Fibroblast of skin of right quadriceps (primary cell): Measurements from ENCODE around the gene CCDC88C.
"Not testable (repeated sequence)": the region's sequence is repeated elsewhere in the genome, so short reads cannot be mapped to it uniquely, and the experiment has no call there.

Experiments used
- DNase-seq: peaks from one replicate; pipeline ENCODE4 v3.0.0-alpha.2; 2013

CCDC88C gene

DNA sequence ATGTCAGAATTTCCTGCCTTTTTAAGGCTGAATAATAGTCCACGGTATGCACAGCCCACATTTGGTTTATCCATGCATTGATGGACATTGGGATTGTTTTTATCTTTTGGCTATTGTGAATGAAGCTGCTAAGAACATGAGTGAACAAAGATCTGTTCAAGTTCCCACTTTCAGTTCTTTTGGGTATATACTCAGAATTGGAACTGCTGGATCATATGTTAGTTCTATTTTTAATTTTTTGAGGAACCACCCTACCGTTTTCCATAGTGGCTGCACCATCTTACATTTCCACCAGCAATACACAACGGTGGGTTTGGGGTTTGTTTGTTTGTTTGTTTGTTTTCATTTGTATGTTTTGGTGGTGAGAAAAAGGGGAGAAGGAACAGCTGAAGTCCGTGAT, 179.5 kb downstream of the CCDC88C start:
- no peak for DNase-seq

DNA sequence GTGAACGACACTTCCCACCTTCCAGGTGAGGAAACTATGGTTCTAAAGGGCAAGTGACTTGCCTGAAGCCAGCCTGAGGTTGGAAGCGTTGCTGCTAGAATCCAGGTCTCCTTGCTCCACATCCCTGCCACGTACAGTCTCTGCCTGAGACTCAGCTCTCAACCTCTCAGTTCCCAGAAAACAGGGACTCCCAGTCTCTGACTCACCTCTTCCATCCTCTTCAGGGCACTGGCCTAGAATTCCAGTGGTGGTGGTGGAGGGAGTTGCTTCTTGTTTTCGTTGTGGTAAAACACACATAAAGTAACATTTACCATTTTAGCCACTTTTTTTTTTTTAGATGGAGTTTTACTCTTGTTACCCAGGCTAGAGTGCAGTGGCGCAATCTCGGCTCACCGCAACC, 180.4 kb downstream of the CCDC88C start:
- peak; percentile 89 for DNase-seq

DNA sequence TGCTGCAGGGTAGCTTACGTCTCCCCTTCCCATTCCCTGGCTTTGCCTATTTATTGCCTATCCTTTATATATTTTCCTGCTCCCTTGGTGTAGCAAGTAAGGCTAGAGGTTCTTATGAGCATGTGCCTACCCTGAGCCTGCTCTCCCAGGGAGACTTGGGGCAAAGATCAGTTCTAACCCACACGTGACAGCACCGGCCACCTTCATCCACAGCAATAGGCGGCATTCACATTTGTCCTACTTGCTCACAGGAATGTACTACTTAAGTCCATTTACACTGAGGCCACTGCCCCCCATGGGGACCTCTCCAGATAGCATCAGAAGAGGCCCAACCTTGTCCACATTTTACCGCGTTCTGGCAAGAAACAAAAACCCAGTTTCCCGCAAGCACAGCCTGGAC, 181.8 kb downstream of the CCDC88C start:
- no peak for DNase-seq

DNA sequence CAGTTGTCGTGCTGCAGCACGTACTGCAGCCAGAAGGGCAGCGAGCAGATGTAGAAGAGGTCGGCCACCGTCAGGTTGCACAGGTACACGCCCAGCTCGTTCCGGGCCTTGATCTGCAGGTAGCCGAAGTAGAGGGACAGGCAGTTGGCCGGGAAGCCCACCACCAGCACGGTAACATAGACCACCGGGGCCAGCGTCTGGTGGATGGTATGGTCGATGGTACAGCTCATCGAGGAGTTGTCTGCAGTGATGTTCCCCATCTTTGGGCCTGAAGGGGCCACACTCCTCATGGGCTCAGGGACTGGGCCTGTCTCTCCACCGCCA, 182.9 kb downstream of the CCDC88C start:
- no peak for DNase-seq

DNA sequence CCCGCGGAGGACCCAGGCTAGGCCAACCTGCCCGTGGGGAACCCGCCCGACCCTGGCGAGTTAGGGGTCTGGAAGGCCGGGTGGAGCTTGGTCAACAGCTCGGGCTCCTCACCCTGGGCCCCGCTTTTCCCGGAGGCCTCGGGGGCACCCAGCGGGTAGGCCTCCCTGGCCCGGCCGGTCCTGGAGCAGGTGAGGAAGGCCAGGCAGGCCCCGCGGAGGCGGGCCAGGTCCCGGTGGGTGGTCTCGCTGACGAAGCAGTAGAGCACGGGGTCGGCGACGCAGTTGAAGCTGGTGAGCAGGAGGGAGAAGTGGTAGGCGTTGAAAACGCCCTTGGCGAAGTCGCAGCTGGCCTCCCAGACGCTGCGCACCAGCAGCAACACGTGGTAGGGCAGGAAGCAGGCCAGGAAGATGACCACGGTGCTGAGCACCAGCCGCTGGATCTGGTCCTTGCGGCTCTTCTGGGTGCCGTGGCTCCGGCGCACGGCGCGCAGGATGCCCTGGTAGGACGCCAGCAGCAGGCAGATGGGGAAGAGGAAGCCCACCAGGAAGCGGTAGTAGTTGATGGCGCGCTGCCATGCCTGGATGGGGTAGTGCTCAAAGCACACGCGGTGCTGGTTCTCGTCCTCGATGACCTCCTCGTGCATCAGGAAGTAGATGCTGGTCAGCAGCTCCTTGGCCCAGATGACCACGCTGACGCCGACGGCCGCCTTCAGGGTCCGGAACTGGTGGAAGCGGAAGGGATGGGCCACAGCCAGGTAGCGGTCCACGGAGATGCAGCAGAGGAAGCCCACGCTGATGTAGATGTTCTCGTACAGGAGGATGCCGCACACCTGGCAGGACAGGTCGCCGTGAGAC, 183.5 kb downstream of the CCDC88C start:
- DNase-seq = no peak

DNA sequence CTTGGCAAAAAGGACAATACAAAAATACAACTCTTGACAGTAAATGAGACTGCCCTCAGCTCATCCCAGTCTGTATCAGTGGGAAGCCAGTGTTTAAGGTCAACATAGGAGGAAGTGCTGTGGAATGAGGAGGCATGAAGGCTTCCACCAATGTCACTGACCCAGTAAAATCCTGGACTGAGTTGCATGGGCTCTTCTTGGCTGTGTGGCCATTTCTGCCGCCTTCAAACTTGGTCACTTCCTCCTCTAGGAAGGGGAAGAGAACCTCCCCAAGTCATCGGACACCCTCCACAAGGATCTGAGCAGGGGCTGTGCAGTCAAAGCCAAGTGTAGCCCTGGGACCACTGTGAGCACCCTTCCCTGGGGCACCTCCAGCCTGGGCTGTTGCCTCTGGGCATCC, 185.0 kb downstream of the CCDC88C start:
- no peak for DNase-seq

DNA sequence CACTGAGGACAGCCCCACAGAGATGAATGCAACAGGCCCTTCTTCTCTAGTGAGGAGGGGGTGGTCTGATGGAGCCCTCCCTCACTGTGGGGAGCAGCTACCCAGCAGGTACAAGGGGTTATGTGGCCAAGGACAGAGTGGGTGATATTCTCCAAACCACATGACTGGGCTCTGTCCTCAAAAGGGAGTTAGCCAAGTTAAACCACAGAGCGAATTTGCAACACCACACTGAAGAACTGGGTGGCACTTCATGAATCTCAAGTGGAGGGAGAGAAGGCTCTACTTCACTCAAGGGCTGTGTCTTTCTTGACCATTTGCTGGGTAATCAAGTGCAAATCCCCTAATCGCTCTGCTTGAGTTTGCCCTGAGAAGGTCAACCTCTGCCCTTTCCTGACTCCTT, 185.6 kb downstream of the CCDC88C start:
- DNase-seq = no peak

DNA sequence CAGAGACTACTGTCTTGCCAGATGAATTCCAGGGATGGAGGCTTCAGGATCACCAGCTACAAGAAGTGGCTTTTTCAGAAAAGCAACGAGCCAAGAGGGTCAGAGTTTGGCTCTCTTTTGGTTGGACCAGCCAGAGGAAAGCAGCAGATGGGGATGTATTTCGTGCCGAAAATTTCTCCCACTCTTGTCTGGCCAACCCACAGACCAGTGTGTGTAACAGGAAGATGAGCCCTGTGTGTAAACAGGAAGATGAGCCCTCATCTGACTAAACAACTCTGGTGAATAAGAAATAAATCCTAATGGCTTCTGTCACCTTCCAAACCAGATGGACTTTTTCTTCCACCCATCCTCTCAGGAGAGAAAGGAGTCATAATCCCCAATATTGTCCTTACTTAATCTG, 186.2 kb downstream of the CCDC88C start:
- DNase-seq = no peak

DNA sequence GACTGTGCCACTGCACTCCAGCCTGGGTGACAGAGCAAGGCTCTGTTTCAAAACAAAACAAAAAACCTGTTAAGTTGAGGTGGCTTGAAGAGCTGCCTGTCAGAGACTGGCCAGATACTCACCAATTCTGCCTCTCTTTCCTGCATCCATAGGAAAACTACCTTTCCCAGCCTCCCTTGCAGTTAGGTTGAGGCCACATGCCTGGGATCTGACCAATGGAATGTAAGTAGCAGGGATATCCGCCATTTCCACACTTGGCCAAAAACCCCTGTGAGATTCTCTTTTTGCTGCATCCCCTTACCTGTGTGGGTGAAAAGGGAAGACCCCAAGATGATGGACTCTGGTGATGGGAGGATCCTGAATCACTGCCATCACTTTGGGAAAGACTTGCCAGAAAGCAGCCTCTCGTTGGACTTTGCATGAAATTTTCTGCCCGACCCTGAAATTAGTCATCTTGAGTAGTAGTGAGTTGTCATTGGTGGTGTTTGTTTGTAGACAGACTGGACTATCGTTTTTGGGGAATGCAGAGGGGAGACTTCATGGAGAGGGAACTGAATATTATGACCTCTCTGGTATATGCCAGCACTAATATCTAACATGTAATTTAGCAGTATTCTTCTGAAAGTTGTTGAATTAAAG, 187.1 kb downstream of the CCDC88C start:
- no peak for DNase-seq

DNA sequence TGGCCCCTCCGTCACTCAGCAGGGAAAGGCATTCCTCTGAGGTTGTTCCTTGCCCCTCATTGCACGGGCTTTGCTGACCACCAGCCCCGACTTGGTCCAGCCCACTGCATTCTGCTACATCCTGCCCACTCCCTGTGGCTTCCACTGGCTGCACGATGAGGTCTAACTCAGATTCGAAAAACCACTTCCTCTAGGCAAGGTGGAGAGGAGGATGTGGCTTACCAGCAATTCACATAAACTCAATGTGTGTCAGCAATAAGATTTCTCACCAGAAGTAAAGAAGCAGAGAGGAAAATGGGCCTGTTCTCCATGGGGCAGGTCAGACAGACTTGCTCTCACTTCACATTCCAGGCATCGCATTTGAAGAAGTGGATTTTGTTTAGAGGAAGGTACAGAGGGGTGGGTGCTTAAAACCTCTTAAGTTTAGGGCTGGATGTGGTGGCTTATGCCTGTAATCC, 187.8 kb downstream of the CCDC88C start:
- DNase-seq = peak; percentile 70

DNA sequence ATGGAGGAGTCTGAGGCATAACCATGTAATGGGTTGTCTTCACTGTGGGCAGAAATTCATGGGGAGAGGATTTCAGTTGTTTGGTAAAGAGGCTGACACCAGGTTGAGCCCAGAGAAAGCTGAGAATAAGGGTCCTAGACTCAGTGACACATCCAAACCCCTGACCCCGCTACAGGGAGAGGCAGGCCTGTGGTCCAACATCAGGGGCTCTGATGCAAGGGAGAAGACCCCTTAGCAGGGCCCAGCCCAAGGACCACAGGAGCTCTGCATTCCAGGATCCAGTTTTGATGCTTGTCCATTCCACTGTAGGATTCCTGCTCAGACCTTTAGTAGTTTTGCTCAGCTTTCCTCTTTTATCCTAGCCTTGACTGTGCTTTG, 188.6 kb downstream of the CCDC88C start:
- no peak for DNase-seq

DNA sequence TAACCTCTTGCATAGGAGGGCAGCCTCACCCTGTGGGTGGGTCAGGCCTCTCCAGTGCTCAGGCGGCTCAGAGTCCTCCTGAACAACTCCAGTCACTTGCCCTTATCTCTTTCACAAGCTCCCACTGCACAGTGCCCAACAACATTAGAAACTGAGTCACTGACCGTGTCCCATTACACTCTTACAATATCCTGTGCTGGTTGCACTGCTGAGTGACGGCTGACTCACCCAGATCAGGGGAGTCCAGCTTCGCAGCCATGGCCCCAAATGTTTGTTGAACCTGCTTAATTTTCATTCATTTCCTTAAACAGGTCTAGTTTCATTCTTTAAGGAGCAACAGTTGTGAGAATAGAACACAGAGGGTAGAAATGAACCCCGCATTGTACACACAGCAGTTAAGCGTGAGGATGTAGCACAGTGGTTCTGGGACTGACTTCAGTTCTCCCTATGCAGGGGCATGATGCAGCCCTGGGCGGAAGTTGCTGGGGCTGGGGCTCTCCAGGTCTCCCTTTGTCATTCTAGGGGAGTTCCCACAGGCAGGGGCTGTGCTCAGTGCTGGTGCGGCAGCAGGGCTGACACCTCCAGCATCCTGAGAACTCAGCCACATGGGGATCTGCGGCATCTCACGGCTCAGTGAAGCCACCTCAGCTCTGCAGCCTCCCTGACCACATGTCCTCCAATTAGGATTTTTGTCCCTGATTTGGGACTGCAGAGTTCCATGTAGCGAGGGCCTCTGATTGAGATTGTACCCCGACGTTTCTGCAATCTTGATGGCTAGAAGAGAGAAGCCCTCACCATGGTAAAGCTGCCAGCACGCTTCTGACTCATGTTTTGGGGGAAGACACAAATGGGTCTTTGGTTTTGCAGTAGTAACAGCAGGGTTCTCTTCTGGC, 189.3 kb downstream of the CCDC88C start:
- DNase-seq = peak; percentile 56

DNA sequence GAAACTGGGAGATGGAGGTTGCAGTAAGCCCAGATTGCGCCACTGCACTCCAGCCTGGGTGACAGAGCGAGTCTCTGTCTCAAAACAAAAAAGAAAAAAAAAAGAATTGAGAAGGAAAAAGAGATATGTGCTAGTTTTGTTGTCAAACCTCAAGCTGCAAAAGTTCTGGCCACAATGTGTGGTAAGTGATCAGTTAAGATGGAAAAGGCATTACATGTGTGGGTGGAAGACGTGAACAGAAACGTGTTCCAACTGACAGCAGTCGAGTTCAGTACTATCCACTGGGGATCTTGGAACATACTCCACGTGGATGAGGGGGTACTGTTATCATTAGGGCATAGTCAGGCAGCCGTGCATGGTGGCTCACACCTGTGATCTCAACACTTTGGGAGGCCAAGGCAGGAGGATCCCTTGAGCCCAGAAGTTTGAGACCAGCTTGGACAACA, 190.4 kb downstream of the CCDC88C start:
- no peak for DNase-seq

DNA sequence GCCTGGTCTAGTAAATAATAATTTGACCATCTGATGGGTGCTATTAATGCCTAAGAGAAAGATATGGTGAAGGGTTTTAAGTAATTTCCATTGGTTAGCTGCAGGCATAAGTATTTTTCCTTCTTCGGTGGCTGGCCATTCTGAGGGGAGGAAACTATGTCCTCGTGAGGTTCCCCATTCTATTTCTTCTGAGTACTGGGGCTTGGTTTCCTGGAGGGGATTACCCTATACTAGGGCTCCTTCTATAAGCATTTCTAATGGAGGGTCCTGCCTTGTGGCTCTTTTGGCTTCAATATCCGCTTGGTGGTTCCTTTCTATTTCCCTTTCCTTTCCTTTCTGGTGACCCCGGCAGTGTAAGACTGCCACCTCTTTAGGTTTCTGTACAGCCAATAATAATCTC, 191.3 kb downstream of the CCDC88C start:
- not testable (repeated sequence) for DNase-seq

DNA sequence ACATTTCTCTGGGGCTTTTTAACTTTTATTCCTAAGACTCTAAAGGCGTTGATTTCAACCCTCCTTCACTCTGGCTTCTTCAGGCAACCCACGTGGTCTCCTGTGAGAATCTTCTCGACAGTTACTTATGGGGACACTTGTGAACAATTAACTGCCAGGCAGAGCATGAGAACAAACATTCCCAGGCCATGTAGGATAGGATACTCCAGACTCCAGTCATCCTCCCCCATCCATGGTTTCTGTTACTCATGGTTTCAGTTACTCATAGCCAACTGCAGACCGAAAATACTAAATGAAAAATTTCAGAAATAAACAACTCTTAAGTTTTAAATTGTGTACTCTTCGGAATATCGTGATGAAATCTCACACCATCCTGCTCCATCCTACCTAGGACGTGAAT, 192.6 kb downstream of the CCDC88C start:
- DNase-seq = no peak

DNA sequence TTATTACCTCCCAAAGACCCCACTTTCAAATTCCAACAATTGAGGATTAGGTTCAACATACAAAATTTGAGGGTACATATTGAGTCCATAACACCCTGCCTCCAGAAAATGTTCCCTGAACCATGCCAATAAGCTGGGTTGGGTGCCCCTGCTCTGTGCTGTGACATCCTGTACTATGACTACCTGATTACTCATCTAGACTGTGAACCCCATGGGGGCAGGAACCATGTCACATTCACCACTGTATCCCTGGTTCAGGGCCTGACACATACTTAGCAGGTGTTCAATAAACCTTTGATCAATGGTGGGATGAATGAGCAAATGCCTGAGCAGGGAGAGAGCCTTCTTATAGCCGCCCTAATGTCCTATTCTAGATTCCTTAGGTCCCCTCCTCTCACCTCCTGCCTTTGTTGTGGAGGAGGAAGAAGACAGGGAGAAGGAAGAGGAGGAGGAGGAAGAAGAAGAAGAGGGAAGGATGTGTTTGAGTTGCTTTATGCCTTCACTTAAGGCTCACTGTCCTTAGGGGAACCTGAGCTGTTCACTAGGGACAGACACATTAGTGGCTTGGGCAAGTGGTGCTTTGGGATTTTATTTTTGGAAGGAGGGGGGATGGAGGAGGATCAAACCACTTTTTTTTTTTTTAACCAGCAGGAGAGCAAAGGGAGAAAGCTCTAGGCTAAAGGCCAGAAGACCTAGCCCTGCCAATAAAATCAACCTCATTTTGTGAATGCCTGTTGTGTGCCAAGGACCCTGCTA, 194.4 kb downstream of the CCDC88C start:
- DNase-seq = no peak
